ENCODE measurements around the gene APIP. TPM values are rescaled to one million over a fixed set of nuclear protein-coding genes. Genes with fewer than 3 reads are reported as not detected.

Gene APIP, protein sequence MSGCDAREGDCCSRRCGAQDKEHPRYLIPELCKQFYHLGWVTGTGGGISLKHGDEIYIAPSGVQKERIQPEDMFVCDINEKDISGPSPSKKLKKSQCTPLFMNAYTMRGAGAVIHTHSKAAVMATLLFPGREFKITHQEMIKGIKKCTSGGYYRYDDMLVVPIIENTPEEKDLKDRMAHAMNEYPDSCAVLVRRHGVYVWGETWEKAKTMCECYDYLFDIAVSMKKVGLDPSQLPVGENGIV
- total RNA-seq = 10 to 100 TPM; 16.3 to 31.5 (median 23.2) TPM

- Histone ChIP-seq H3K36me3 (peaks cover 0 to 25% (median 0%) of the 10 kb centered on the region in 3 donors), H3K27ac (peak within 1 kb of the TSS; percentile 89 to 98 (median 96)), H3K4me3 (peak within 1 kb of the TSS; percentile 71 to 98 (median 89)), H3K4me1 (peaks cover 0 to 32% (median 13%) of the 10 kb centered on the region in 4 donors), H3K27me3 (no peaks in the 10 kb centered on the region), H3K9me3 (no peaks in the 10 kb centered on the region)
- peak; percentile 68 to 96 for TF ChIP-seq POLR2A (IDR thresholded peaks at IDR 0.05)
- TF ChIP-seq, protein P1, sequence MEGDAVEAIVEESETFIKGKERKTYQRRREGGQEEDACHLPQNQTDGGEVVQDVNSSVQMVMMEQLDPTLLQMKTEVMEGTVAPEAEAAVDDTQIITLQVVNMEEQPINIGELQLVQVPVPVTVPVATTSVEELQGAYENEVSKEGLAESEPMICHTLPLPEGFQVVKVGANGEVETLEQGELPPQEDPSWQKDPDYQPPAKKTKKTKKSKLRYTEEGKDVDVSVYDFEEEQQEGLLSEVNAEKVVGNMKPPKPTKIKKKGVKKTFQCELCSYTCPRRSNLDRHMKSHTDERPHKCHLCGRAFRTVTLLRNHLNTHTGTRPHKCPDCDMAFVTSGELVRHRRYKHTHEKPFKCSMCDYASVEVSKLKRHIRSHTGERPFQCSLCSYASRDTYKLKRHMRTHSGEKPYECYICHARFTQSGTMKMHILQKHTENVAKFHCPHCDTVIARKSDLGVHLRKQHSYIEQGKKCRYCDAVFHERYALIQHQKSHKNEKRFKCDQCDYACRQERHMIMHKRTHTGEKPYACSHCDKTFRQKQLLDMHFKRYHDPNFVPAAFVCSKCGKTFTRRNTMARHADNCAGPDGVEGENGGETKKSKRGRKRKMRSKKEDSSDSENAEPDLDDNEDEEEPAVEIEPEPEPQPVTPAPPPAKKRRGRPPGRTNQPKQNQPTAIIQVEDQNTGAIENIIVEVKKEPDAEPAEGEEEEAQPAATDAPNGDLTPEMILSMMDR (IDR thresholded peaks at IDR 0.05) = peak in 1 of 5 experiments; percentile 20
- peak; percentile 7 to 96 for TF ChIP-seq EP300 (IDR thresholded peaks at IDR 0.05)
- 1% methylated on average over 52 to 53 of the region's 79 CpGs for WGBS, 2 donors
- DNase-seq (ENCODE audit: low spot score in 2 of 2) = peak; percentile 97 to 98
Observed at GRCh38 chr11:34916015-34916842, at the start of gene APIP, which contains the start of gene PDHX. APIP (minus strand) TSS chr11:34916379; CDS start chr11:34916284, 95 bp downstream. PDHX (plus strand) TSS chr11:34916618; CDS start chr11:34916656, 38 bp downstream.

- Histone ChIP-seq H3K4me3 (no peak overlapping the region), H3K36me3 (peaks cover 0 to 31% (median 0%) of the 10 kb centered on the region in 3 donors), H3K4me1 (peaks cover 0 to 12% (median 0%) of the 10 kb centered on the region in 4 donors), H3K27ac (no peak overlapping the region), H3K27me3 (no peaks in the 10 kb centered on the region), H3K9me3 (no peaks in the 10 kb centered on the region)
- DNase-seq (ENCODE audit: low spot score in 2 of 2) = no peak
- TF ChIP-seq EP300 (IDR thresholded peaks at IDR 0.05) = no peak
- TF ChIP-seq POLR2A (IDR thresholded peaks at IDR 0.05) = no peak
- TF ChIP-seq, protein P1 (IDR thresholded peaks at IDR 0.05) = no peak
- 58 to 74% methylated on average over 3 of the region's 3 CpGs for WGBS, 2 donors
Observed at GRCh38 chr11:34964610-34965331, 48.6 kb upstream of the APIP start.

DNA sequence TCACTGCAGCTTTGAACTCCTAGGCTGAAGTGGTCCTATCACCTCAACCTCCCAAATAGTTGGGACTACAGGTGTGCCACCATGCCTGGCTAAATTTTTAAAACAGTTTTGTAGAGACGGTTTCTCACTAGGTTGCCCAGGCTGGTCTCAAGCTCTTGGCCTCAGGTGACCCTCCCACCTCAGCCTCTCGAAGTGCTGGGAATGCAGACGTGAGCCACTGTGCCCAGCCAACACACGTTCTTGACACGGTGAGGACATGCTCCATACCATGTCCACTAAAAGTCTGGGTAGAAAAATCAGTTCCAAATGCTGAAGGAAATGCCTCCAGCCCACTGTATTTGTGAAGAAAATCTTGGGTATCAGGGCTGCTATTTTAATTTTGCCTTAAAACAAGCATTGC is 47.2 kb upstream of the APIP start:
- TF ChIP-seq, protein P1 (IDR thresholded peaks at IDR 0.05) = no peak
- TF ChIP-seq EP300 (IDR thresholded peaks at IDR 0.05) = no peak
- TF ChIP-seq POLR2A (IDR thresholded peaks at IDR 0.05) = no peak
- 91 to 97% methylated on average over 5 of the region's 5 CpGs for WGBS, 2 donors
- no peak overlapping the region for H3K27ac ChIP-seq
- peaks cover 0 to 14% (median 0%) of the 10 kb centered on the region in 4 donors for H3K4me1 ChIP-seq
- H3K9me3 ChIP-seq = no peaks in the 10 kb centered on the region
- no peak overlapping the region for H3K4me3 ChIP-seq
- no peak for DNase-seq (ENCODE audit: low spot score in 2 of 2)
- peaks cover 0 to 21% (median 0%) of the 10 kb centered on the region in 3 donors for H3K36me3 ChIP-seq
- H3K27me3 ChIP-seq = no peaks in the 10 kb centered on the region

- H3K27me3 ChIP-seq = no peaks in the 10 kb centered on the region
- DNase-seq (ENCODE audit: low spot score in 2 of 2) = no peak
- H3K36me3 ChIP-seq = peaks cover 0 to 13% (median 0%) of the 10 kb centered on the region in 3 donors
Observed at GRCh38 chr11:34962034-34962433, 45.9 kb upstream of the APIP start.

More at GRCh38 chr11:34962034-34962433, 45.9 kb upstream of the APIP start:
- H3K4me3 ChIP-seq = no peak overlapping the region
- TF ChIP-seq, protein P1 (IDR thresholded peaks at IDR 0.05) = no peak
- no peak for TF ChIP-seq POLR2A (IDR thresholded peaks at IDR 0.05)
- TF ChIP-seq EP300 (IDR thresholded peaks at IDR 0.05) = no peak
- H3K9me3 ChIP-seq = no peaks in the 10 kb centered on the region
- H3K27ac ChIP-seq = no peak overlapping the region
- H3K4me1 ChIP-seq = peaks cover 0 to 14% (median 0%) of the 10 kb centered on the region in 4 donors

Data from tibial nerve (tissue), 4 donors.